ENCODE results near the gene METTL1.

- TF ChIP-seq CTCF (IDR thresholded peaks at IDR 0.05) (no peak), POLR2A (IDR thresholded peaks at IDR 0.05) (no peak)
Observed at GRCh38 chr12:57810450-57810849, 38.5 kb upstream of the METTL1 start.

All from ovary (tissue), 3 donors.